ENCODE data around the gene ARHGAP8.
"Not testable (repeated sequence)": the region's sequence is repeated elsewhere in the genome, so short reads cannot be mapped to it uniquely, and the experiment has no call there.

ARHGAP8 gene

DNA sequence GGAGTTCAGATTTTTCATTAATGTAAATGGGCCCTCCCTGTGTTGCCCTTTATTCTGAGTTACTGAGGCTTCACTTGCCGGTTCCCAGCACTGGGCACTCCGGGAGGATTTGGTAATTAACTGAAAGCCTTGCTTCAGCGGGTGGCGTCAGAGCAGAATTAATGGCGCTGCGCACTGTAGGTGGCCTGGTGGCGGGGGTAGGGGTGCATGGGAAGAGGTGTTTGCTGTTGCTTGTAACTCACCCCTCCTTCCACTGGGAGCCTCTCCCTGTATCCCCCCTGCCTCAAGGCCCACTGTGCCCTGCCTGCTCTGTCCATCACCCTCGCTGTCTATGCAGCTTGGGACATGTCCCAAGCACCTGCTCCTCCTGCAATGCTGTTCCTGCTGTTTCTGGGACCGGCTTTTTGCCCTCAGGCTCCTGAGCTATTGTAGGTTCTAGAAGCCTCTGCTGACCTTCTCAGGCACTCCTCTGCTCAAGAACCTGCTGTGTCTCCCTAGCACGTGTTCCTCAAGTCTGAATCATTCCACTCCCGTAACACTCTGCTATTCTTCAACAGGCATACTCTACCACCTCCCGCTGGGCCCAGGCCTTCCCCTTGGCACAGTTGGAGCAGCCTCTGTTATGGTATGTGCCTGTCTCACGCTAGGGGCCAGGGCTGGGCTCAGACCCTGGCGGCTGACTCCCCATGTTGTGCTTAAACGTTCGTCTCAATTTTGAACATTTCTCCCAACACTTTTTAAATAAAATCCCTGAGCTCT is 24.4 kb downstream of the ARHGAP8 start:
- no peak for DNase-seq

DNA sequence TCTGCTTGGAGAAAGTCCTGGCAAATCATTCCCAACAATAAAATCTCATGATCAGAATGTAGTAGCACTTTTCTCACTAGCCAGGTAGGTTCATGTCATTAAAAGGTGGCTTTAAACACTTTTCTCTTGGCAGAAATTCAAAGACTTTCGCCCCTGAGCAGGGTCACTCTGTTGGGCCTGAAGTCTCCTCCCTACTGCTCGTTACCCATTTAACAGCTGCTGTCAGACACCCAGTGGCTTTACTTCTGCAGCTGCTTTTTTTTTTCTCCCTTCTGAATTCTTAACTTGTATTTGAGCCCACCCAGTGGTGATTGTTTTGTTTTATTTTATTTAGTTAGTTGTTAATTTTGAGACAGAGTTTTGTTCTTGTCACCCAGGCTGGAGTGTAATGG is 25.0 kb downstream of the ARHGAP8 start:
- no peak for DNase-seq

GRCh38 chr22:44780876-44781449 is 28.6 kb downstream of the ARHGAP8 start:
- DNase-seq: no peak

DNA sequence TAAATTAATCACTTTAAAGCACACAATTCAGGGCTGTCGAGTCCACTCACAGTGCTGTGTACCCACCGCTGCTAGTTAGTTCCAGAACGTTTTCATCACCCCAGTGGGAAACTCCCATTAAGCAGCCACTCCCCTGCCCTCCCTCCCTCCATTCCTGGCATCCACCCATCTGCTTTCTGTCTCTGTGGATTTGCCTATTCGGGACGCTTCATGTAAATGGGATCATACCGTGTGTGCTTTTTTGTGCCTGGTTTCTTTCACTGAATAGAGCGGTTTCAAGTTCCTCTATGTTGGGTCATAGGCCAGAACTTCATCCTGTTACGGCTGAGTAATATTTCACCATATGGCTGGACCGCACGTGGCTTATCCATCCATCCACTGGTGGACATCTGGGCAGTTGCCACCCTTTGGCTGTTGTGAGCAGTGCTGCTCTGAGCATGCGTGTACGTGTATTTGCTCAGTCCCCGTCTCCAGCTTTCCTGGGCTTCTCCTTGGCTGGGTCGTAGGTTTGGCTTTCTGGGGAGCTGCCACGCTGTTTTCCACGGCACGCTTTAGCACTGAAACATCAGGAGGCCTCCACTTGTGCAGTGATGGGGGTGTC is 30.1 kb downstream of the ARHGAP8 start:
- DNase-seq: no peak

GRCh38 chr22:44783091-44783490 is 30.7 kb downstream of the ARHGAP8 start:
- no peak for DNase-seq

- no peak for DNase-seq
Observed at GRCh38 chr22:44783581-44783980, 31.2 kb downstream of the ARHGAP8 start.

GRCh38 chr22:44786136-44786535 is 33.8 kb downstream of the ARHGAP8 start:
- no peak for DNase-seq

- DNase-seq: no peak
Observed at GRCh38 chr22:44786610-44787009, 34.2 kb downstream of the ARHGAP8 start.

- no peak for DNase-seq
Observed at GRCh38 chr22:44787832-44788231, 35.5 kb downstream of the ARHGAP8 start.

- no peak for DNase-seq
Observed at GRCh38 chr22:44793106-44793505, 40.7 kb downstream of the ARHGAP8 start.

DNA sequence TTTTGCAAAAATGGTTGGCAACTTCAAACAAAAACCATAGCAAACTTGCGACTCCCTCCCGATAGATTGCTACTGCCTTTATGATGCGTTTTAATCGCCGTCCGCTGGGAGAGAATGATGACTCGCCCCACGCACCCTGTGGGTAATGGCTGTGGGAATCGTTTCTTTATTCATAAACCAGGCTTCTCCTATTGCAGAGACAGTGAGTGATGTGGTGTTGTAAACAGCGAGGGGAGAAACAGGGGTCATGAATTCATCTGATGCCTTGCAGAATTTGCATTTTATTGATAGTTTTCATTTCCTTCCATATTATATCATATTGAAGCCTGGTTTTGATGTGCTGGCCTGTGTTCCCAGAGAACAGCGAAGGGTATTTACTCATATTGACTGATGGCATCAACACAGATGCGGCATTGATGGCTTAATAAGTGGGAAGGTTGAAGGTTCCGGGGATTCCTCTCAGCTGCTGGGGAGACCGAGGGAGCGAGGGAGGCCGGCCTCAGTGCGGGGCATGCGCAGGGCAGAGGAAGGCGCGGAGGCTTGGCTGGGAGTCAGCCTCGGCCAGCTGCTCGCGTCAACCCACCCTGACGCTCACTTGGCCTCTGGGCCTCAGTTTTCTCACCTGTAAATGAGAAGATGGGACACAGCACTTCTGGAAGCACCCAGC is 41.3 kb downstream of the ARHGAP8 start:
- DNase-seq: no peak

GRCh38 chr22:44795701-44796630 is 43.6 kb downstream of the ARHGAP8 start:
- no peak for DNase-seq

DNA sequence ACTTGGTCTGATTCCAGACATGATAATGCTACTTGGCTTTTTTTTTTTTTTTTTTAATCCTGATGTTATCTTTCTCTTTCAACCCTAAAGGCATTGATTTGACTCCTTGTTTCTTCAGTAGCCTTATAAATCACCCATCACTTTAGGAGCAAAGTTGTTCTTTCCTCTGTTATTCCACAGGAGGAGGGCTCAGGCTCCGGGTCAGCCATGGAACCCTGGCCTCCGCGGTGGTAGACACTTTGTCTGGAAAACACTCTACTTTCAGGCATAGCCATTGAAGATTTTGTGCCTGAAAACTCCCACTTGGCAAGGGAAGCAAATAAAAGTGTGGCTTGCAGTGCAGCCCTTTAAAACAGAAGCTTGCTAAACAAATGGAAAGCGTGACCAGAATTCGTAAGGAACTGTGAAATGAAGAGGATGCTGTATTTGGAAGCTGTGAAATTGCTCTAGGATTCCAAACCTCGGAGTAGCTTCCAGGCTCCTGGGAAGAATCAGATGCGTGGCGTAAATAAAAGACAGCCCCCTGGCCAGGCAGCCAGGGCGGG is 44.9 kb downstream of the ARHGAP8 start:
- DNase-seq: no peak

- DNase-seq: no peak
Observed at GRCh38 chr22:44799077-44799945, 46.9 kb downstream of the ARHGAP8 start.

GRCh38 chr22:44799946-44800634 is 47.7 kb downstream of the ARHGAP8 start:
- DNase-seq: not testable (repeated sequence)

GRCh38 chr22:44801476-44801875 is 49.1 kb downstream of the ARHGAP8 start:
- no peak for DNase-seq

- no peak for DNase-seq
Observed at GRCh38 chr22:44802071-44802700, 49.8 kb downstream of the ARHGAP8 start.

DNA sequence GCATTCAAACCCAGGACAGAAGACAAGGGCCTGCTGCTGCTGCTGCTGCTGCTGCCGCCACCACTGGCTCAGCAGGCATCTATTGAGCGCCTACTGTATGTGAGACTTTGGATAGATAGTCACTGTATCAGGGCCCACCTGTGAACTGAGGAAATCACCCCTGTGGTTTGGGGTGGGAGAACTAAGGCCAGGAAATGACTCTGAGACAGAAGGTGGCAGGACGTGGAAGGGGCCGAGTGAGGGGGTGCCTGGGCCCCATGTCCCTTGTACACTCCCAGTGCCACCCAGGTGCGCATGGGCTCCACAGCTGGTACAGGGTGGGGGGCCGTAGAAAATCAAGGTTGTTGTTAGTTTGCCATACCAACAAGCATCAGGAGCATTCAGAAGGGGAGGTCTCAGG is 50.6 kb downstream of the ARHGAP8 start:
- no peak for DNase-seq

DNA sequence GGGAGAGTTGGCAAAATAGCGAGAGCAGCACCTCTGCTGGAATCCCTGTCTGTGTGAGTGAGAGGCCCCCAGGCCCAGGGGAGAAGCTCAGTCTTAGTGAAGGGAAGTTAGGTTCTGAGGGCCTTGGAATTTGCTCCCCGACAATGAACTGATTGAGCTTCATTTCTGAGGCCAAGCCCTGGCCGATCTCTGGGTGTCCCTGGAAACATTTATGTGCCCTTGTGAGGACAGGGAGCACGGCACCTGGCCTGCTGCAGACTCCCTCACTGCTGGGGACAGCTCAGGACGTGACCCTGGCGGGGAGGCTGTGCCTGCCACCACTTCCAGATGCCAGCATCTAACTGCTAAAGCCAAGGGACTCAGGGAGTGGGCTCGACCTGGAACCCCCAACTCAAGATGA is 52.0 kb downstream of the ARHGAP8 start:
- DNase-seq: no peak

DNA sequence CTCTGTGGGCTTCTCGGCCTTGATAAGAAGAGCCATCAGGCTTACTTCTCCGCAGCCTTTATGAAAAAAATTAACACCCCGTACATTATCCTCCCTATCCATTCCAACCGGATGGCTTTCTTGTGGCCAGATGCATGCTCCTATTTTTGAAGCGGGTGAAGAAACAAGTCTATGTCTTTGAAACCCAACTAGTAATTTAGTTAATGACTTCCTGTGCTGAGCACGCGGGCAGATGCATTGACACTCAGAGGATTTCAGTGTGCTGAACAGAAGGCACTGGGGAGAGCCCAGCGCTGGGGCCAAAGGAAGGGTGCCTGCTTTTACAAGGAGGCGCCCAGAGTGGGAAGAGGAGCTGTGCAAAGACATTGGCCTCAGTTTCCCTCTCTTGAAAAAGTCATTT is 53.3 kb downstream of the ARHGAP8 start:
- no peak for DNase-seq

All from central memory CD4-positive, alpha-beta T cell (primary cell).